Endodermal cell (in vitro differentiated cells): ENCODE measurements around the gene FHAD1. TPM values are rescaled to one million over a fixed set of nuclear protein-coding genes. Genes with fewer than 3 reads are reported as not detected.

Experiments used
- DNase-seq: peaks from one replicate; pipeline ENCODE4 v3.0.0-alpha.2; 2017
- H3K27ac ChIP-seq: 2 replicates; pipeline ENCODE4 v1.5.1; 2013; ENCODE audit warnings: mild to moderate bottlenecking, low read depth, low read length, moderate library complexity
- H3K27me3 ChIP-seq: 2 replicates; pipeline ENCODE4 v1.6.1; 2013; ENCODE audit warnings: mild to moderate bottlenecking, low read length, moderate library complexity; ENCODE audit not compliant: insufficient read depth, control insufficient read depth, poor library complexity, severe bottlenecking
- H3K36me3 ChIP-seq: 2 replicates; pipeline ENCODE4 v1.7.0; 2013; ENCODE audit warnings: mild to moderate bottlenecking, low read length, moderate library complexity; ENCODE audit not compliant: control insufficient read depth, insufficient read depth
- H3K4me1 ChIP-seq: one replicate; pipeline ENCODE4 v1.7.0; 2013; ENCODE audit warnings: low read length; ENCODE audit not compliant: control insufficient read depth, insufficient read depth
- H3K4me3 ChIP-seq: 2 replicates; pipeline ENCODE4 v1.5.1; 2013; ENCODE audit warnings: mild to moderate bottlenecking, low read length, moderate library complexity
- H3K9ac ChIP-seq: 2 replicates; pipeline ENCODE4 v1.6.1; 2013; ENCODE audit warnings: mild to moderate bottlenecking, low read length, moderate library complexity; ENCODE audit not compliant: poor library complexity, severe bottlenecking; ENCODE audit errors: extremely low read depth
- H3K9me3 ChIP-seq: 2 replicates; pipeline ENCODE4 v1.6.1; 2013; ENCODE audit warnings: mild to moderate bottlenecking, low read length, moderate library complexity; ENCODE audit not compliant: control insufficient read depth
- H3K27ac Mint-ChIP-seq: 2 replicates; pipeline ENCODE4 v1.8.0; 2020; ENCODE audit warnings: mixed read lengths
- H3K27me3 Mint-ChIP-seq: 2 replicates; pipeline ENCODE4 v1.8.0; 2021; ENCODE audit warnings: mild to moderate bottlenecking, mixed read lengths; ENCODE audit not compliant: insufficient read depth
- H3K36me3 Mint-ChIP-seq: 2 replicates; pipeline ENCODE4 v1.8.0; 2020; ENCODE audit warnings: low read depth, mixed read lengths
- H3K4me1 Mint-ChIP-seq: 2 replicates; pipeline ENCODE4 v1.8.0; 2020; ENCODE audit warnings: mixed read lengths
- H3K4me3 Mint-ChIP-seq: 2 replicates; pipeline ENCODE4 v1.8.0; 2020; ENCODE audit warnings: mild to moderate bottlenecking, moderate library complexity, mixed read lengths
- H3K9me3 Mint-ChIP-seq: 2 replicates; pipeline ENCODE4 v1.8.0; 2020; ENCODE audit warnings: mild to moderate bottlenecking, mixed read lengths
- WGBS, 2 experiments: methylation state at CpG; one replicate each; pipeline versions ENCODE4 v1.1.5 to v1.1.7; 2013; ENCODE audit warnings: missing lambda C conversion rate in 2 of 2, mixed read lengths in 1 of 2; ENCODE audit not compliant: insufficient coverage in 1 of 2, insufficient read length in 1 of 2; 5-methylcytosine and 5-hydroxymethylcytosine counted together
- total RNA-seq, 2 donors: library from RNA; stranded (reverse); fragmentation: NEBNext Ultra II Directional in 1 of 2; extraction: Animal tissue kit (Norgen Biotek cat#: 25700) in 1 of 2; gene quantifications; 2 replicates in 1 of 2; 3 replicates in 1 of 2; pipeline ENCODE4 v1.2.1, GENCODE V29; 2021
- TF ChIP-seq, protein P1 (sequence below): fragments of 200-600 bp; sonication (generic); conservative IDR thresholded peaks from 2 replicates; pipeline ENCODE4 v1.5.0; 2021; ENCODE audit warnings: antibody characterized with exemption, mild to moderate bottlenecking

FHAD1 gene
- total RNA-seq, 2 donors from 2014 or later, result 2.9 to 3.6 TPM

- H3K27ac Mint-ChIP-seq, result no peak overlapping the region
- H3K4me3 ChIP-seq, result no peak overlapping the region
- H3K4me1 ChIP-seq, result no peaks in the 10 kb centered on the region
- no peaks in the 10 kb centered on the region for H3K27me3 ChIP-seq
- DNase-seq, result no peak
- TF ChIP-seq, protein P1, sequence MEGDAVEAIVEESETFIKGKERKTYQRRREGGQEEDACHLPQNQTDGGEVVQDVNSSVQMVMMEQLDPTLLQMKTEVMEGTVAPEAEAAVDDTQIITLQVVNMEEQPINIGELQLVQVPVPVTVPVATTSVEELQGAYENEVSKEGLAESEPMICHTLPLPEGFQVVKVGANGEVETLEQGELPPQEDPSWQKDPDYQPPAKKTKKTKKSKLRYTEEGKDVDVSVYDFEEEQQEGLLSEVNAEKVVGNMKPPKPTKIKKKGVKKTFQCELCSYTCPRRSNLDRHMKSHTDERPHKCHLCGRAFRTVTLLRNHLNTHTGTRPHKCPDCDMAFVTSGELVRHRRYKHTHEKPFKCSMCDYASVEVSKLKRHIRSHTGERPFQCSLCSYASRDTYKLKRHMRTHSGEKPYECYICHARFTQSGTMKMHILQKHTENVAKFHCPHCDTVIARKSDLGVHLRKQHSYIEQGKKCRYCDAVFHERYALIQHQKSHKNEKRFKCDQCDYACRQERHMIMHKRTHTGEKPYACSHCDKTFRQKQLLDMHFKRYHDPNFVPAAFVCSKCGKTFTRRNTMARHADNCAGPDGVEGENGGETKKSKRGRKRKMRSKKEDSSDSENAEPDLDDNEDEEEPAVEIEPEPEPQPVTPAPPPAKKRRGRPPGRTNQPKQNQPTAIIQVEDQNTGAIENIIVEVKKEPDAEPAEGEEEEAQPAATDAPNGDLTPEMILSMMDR, result no peak
- no peaks in the 10 kb centered on the region for H3K9me3 Mint-ChIP-seq
- H3K27ac ChIP-seq, result no peak overlapping the region
- peaks cover 6% of the 10 kb centered on the region for H3K9me3 ChIP-seq
- H3K4me3 Mint-ChIP-seq, result no peak overlapping the region
- peaks cover 2% of the 10 kb centered on the region for H3K36me3 Mint-ChIP-seq
- H3K27me3 Mint-ChIP-seq, result peaks cover 24% of the 10 kb centered on the region
- peaks cover 15% of the 10 kb centered on the region for H3K4me1 Mint-ChIP-seq
- no peaks in the 10 kb centered on the region for H3K36me3 ChIP-seq
- H3K9ac ChIP-seq, result no peak overlapping the region
- 89 to 91% methylated on average over 5 to 14 of the region's 14 CpGs for WGBS, 2 experiments
These were observed 5.1 kb downstream of the FHAD1 start for GRCh38 chr1:15251857-15252835.

DNA sequence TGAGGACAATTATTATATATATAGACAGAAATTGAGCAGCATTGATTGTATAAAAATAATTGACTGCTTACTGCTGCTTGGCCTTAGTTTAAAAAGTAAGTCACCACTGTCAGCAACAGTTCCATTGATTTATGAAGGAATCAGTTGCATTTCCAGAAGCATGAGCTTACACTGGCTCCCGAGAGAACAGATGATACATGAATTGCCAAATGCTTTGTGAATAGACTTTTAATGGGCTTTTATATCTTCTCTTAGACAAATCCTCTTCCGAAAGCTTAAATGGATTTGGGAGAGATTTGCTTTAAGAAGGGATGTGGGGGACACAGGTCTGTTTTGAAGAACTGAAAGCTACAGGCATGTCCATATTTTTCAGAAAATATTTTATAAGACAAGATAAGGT, 7.5 kb downstream of the FHAD1 start:
- no peaks in the 10 kb centered on the region for H3K9me3 Mint-ChIP-seq
- no peaks in the 10 kb centered on the region for H3K4me1 Mint-ChIP-seq
- no peak for DNase-seq
- H3K27ac ChIP-seq, result no peak overlapping the region
- no peaks in the 10 kb centered on the region for H3K27me3 ChIP-seq
- no peak overlapping the region for H3K4me3 Mint-ChIP-seq
- 45 to 89% methylated on average over 1 to 2 of the region's 2 CpGs for WGBS, 2 experiments
- peaks cover 2% of the 10 kb centered on the region for H3K36me3 Mint-ChIP-seq
- peaks cover 6% of the 10 kb centered on the region for H3K9me3 ChIP-seq
- H3K36me3 ChIP-seq, result no peaks in the 10 kb centered on the region
- no peak overlapping the region for H3K9ac ChIP-seq
- TF ChIP-seq, protein P1, result no peak
- H3K27ac Mint-ChIP-seq, result no peak overlapping the region
- H3K4me3 ChIP-seq, result no peak overlapping the region
- no peaks in the 10 kb centered on the region for H3K4me1 ChIP-seq
- peaks cover 15% of the 10 kb centered on the region for H3K27me3 Mint-ChIP-seq

DNA sequence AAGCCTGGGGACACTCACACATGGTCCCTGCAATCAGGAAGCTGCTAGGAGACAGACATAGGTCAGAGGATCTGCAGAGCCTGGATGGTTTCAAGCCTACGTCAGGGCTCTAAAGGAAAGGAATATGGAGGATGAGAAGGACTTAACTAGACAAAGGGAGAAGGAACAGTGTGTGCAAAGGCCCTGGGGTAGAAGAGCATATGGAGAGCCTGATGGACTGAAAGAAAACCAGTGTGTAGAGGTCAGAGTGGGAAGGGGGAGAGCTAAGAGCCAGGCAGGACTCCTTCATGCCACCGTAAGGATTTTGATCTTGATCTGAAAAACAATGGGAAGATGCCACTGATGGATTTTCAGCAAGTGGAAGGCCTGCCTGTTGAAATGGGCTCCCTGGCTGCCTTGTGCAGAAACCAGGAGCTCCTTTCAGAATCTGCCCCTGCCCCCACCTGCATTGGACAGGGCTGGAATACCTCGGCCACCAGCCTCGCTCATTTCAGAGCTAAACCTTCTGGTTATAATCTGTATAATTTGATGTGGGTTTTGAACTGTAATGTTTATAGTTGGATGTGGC, 8.6 kb downstream of the FHAD1 start:
- no peaks in the 10 kb centered on the region for H3K36me3 ChIP-seq
- H3K4me3 Mint-ChIP-seq, result no peak overlapping the region
- H3K4me1 ChIP-seq, result no peaks in the 10 kb centered on the region
- peaks cover 4% of the 10 kb centered on the region for H3K4me1 Mint-ChIP-seq
- TF ChIP-seq, protein P1, result no peak
- no peak for DNase-seq
- no peak overlapping the region for H3K27ac Mint-ChIP-seq
- H3K27me3 ChIP-seq, result no peaks in the 10 kb centered on the region
- H3K27ac ChIP-seq, result no peak overlapping the region
- H3K36me3 Mint-ChIP-seq, result peaks cover 2% of the 10 kb centered on the region
- 55 to 70% methylated on average over 2 to 4 of the region's 4 CpGs for WGBS, 2 experiments
- peaks cover 9% of the 10 kb centered on the region for H3K27me3 Mint-ChIP-seq
- no peak overlapping the region for H3K9ac ChIP-seq
- H3K9me3 Mint-ChIP-seq, result no peaks in the 10 kb centered on the region
- H3K9me3 ChIP-seq, result peaks cover 6% of the 10 kb centered on the region
- H3K4me3 ChIP-seq, result no peak overlapping the region
